ENCODE results near the gene CALCOCO1.

DNA sequence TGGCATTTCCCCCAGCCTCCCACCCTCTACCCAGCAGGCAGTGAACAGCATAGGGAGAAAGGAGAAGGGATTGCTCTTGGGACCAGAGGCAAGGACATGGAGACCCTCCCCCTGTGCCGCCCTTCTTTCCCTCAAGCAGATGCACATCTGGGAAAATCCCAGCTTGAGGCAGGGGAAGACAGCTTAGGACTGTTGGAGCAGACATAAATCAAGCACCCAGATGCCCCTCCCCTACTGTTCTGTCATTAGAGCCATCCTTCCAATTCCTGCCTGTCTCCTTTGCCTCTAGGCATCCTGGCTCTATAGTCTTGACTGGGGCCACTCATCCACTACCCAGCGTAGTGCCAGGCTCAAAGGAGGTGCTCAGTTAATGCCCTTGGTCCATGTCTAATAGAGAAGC, 32.0 kb upstream of the CALCOCO1 start:
- TF ChIP-seq CTCF (IDR thresholded peaks at IDR 0.05; ENCODE audit: insufficient read depth, low read length) (no peak), POLR2AphosphoS5 (IDR thresholded peaks at IDR 0.05; ENCODE audit: low read depth) (no peak), SPI1 (IDR thresholded peaks at IDR 0.05; ENCODE audit: borderline replicate concordance, low read depth) (no peak)
- TF ChIP-seq, protein P1, sequence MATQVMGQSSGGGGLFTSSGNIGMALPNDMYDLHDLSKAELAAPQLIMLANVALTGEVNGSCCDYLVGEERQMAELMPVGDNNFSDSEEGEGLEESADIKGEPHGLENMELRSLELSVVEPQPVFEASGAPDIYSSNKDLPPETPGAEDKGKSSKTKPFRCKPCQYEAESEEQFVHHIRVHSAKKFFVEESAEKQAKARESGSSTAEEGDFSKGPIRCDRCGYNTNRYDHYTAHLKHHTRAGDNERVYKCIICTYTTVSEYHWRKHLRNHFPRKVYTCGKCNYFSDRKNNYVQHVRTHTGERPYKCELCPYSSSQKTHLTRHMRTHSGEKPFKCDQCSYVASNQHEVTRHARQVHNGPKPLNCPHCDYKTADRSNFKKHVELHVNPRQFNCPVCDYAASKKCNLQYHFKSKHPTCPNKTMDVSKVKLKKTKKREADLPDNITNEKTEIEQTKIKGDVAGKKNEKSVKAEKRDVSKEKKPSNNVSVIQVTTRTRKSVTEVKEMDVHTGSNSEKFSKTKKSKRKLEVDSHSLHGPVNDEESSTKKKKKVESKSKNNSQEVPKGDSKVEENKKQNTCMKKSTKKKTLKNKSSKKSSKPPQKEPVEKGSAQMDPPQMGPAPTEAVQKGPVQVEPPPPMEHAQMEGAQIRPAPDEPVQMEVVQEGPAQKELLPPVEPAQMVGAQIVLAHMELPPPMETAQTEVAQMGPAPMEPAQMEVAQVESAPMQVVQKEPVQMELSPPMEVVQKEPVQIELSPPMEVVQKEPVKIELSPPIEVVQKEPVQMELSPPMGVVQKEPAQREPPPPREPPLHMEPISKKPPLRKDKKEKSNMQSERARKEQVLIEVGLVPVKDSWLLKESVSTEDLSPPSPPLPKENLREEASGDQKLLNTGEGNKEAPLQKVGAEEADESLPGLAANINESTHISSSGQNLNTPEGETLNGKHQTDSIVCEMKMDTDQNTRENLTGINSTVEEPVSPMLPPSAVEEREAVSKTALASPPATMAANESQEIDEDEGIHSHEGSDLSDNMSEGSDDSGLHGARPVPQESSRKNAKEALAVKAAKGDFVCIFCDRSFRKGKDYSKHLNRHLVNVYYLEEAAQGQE (IDR thresholded peaks at IDR 0.05; ENCODE audit: insufficient replicate concordance, low read depth), result no peak
